Hepatocyte (in vitro differentiated cells): ENCODE results near the gene SGF29.

Experiments used
- EZH2 ChIP-seq: fragments of 200-600 bp; sonication (generic); IDR thresholded peaks from 2 replicates; pipeline ENCODE4 v1.6.1; 2016; ENCODE audit warnings: antibody characterized with exemption, mild to moderate bottlenecking, borderline replicate concordance
- EZH2phosphoT487 ChIP-seq: fragments of 200-600 bp; sonication (generic); IDR thresholded peaks from one replicate; pipeline ENCODE4 v1.6.1; 2018; ENCODE audit warnings: antibody characterized with exemption, mild to moderate bottlenecking, low read depth, moderate library complexity; ENCODE audit not compliant: unreplicated experiment, severe bottlenecking
- TF ChIP-seq, protein P1 (sequence below): fragments of 200-600 bp; sonication (generic); IDR thresholded peaks from 2 replicates; pipeline ENCODE4 v1.5.1; 2016; ENCODE audit warnings: antibody characterized with exemption, mild to moderate bottlenecking; ENCODE audit not compliant: poor library complexity

GRCh38 chr16:28537964-28538732, 15.6 kb upstream of the SGF29 start:
- TF ChIP-seq EZH2phosphoT487, result no peak
- TF ChIP-seq, protein P1, sequence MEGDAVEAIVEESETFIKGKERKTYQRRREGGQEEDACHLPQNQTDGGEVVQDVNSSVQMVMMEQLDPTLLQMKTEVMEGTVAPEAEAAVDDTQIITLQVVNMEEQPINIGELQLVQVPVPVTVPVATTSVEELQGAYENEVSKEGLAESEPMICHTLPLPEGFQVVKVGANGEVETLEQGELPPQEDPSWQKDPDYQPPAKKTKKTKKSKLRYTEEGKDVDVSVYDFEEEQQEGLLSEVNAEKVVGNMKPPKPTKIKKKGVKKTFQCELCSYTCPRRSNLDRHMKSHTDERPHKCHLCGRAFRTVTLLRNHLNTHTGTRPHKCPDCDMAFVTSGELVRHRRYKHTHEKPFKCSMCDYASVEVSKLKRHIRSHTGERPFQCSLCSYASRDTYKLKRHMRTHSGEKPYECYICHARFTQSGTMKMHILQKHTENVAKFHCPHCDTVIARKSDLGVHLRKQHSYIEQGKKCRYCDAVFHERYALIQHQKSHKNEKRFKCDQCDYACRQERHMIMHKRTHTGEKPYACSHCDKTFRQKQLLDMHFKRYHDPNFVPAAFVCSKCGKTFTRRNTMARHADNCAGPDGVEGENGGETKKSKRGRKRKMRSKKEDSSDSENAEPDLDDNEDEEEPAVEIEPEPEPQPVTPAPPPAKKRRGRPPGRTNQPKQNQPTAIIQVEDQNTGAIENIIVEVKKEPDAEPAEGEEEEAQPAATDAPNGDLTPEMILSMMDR, result no peak
- TF ChIP-seq EZH2, result no peak
